ENCODE data around the gene C16orf78. TPM values are rescaled to one million over a fixed set of nuclear protein-coding genes. Genes with fewer than 3 reads are reported as not detected.

Gene C16orf78
- total RNA-seq, 1 experiment from 2014 or later = not detected

GRCh38 chr16:49333259-49333597, 40.4 kb upstream of the C16orf78 start:
- DNase-seq (ENCODE audit: low spot score) = no peak
- no peak overlapping the region for H3K27ac ChIP-seq (ENCODE audit: low read depth, low read length, poor library complexity, severe bottlenecking)
- intact Hi-C loops (cut with micrococcal nuclease; ENCODE audit: unreplicated experiment) = no loop called here
- no peaks in the 10 kb centered on the region for H3K9me3 ChIP-seq (ENCODE audit: low read depth, low read length, poor library complexity, severe bottlenecking)
- H3K4me1 ChIP-seq (ENCODE audit: insufficient read depth, low read length, poor library complexity, severe bottlenecking) = no peaks in the 10 kb centered on the region
- TF ChIP-seq EZH2 (IDR thresholded peaks at IDR 0.05; ENCODE audit: borderline replicate concordance, low read depth, low read length, poor library complexity, severe bottlenecking) = no peak
- no peak for TF ChIP-seq CTCF (conservative IDR thresholded peaks at IDR 0.05; ENCODE audit: low read depth, low read length)
- CTCF ChIA-PET = no interaction called here
- no peaks in the 10 kb centered on the region for H3K36me3 ChIP-seq (ENCODE audit: insufficient read depth, low read length, poor library complexity, severe bottlenecking)
- no TSS peak for BruUV-seq (replicated peaks)
- peaks cover 35% of the 10 kb centered on the region for H3K27me3 ChIP-seq (replicated peaks; ENCODE audit: insufficient read depth, low read depth, low read length, poor library complexity)
- POLR2A ChIA-PET (ENCODE audit: low non-redundant PET) = no interaction called here
- H3K4me3 ChIP-seq (ENCODE audit: low read depth, low read length, poor library complexity, severe bottlenecking) = no peak overlapping the region

- Histone ChIP-seq H3K36me3 (ENCODE audit: insufficient read depth, low read length, poor library complexity, severe bottlenecking) (no peaks in the 10 kb centered on the region), H3K4me1 (ENCODE audit: insufficient read depth, low read length, poor library complexity, severe bottlenecking) (no peaks in the 10 kb centered on the region), H3K27me3 (replicated peaks; ENCODE audit: insufficient read depth, low read depth, low read length, poor library complexity) (peaks cover 35% of the 10 kb centered on the region), H3K4me3 (ENCODE audit: low read depth, low read length, poor library complexity, severe bottlenecking) (no peak overlapping the region), H3K9me3 (ENCODE audit: low read depth, low read length, poor library complexity, severe bottlenecking) (no peaks in the 10 kb centered on the region), H3K27ac (ENCODE audit: low read depth, low read length, poor library complexity, severe bottlenecking) (no peak overlapping the region)
- no peak for DNase-seq (ENCODE audit: low spot score)
- CTCF ChIA-PET = no interaction called here
- intact Hi-C loops (cut with micrococcal nuclease; ENCODE audit: unreplicated experiment) = no loop called here
- TF ChIP-seq CTCF (conservative IDR thresholded peaks at IDR 0.05; ENCODE audit: low read depth, low read length) (no peak), EZH2 (IDR thresholded peaks at IDR 0.05; ENCODE audit: borderline replicate concordance, low read depth, low read length, poor library complexity, severe bottlenecking) (no peak)
- POLR2A ChIA-PET (ENCODE audit: low non-redundant PET) = no interaction called here
- no TSS peak for BruUV-seq (replicated peaks)
Measured at GRCh38 chr16:49335828-49336227, 37.8 kb upstream of the C16orf78 start.

- Histone ChIP-seq H3K27ac (ENCODE audit: low read depth, low read length, poor library complexity, severe bottlenecking) (no peak overlapping the region), H3K9me3 (ENCODE audit: low read depth, low read length, poor library complexity, severe bottlenecking) (no peaks in the 10 kb centered on the region), H3K27me3 (replicated peaks; ENCODE audit: insufficient read depth, low read depth, low read length, poor library complexity) (peaks cover 35% of the 10 kb centered on the region), H3K4me1 (ENCODE audit: insufficient read depth, low read length, poor library complexity, severe bottlenecking) (no peaks in the 10 kb centered on the region), H3K4me3 (ENCODE audit: low read depth, low read length, poor library complexity, severe bottlenecking) (no peak overlapping the region), H3K36me3 (ENCODE audit: insufficient read depth, low read length, poor library complexity, severe bottlenecking) (no peaks in the 10 kb centered on the region)
- TF ChIP-seq CTCF (conservative IDR thresholded peaks at IDR 0.05; ENCODE audit: low read depth, low read length) = no peak
- no peak for TF ChIP-seq EZH2 (IDR thresholded peaks at IDR 0.05; ENCODE audit: borderline replicate concordance, low read depth, low read length, poor library complexity, severe bottlenecking)
- no TSS peak for BruUV-seq (replicated peaks)
- ChIA-PET CTCF (no interaction called here), POLR2A (ENCODE audit: low non-redundant PET) (no interaction called here)
- no peak for DNase-seq (ENCODE audit: low spot score)
- intact Hi-C loops (cut with micrococcal nuclease; ENCODE audit: unreplicated experiment) = no loop called here
Measured at GRCh38 chr16:49336581-49336980, 37.0 kb upstream of the C16orf78 start.

Data from A673 (cell line).